Neuronal stem cell (in vitro differentiated cells): ENCODE measurements around the gene CNOT11.
"Not testable (repeated sequence)": the region's sequence is repeated elsewhere in the genome, so short reads cannot be mapped to it uniquely, and the experiment has no call there.

Experiments
- DNase-seq: peaks from one replicate; pipeline ENCODE4 v3.0.0-alpha.2; 2013; ENCODE audit warnings: low spot score
- H2AFZ ChIP-seq: one replicate; pipeline ENCODE4 v1.6.1; 2013; ENCODE audit warnings: mild to moderate bottlenecking, low read length, inconsistent platforms
- H2AK5ac ChIP-seq: 2 replicates; pipeline ENCODE4 v1.6.1; 2013; ENCODE audit warnings: low read depth, mild to moderate bottlenecking, inconsistent platforms, low read length, moderate library complexity, mixed read lengths
- H2BK120ac ChIP-seq: 2 replicates; pipeline ENCODE4 v1.6.1; 2013; ENCODE audit warnings: low read depth, mild to moderate bottlenecking, inconsistent platforms, low read length, moderate library complexity, mixed read lengths
- H2BK12ac ChIP-seq: one replicate; pipeline ENCODE4 v1.6.1; 2013; ENCODE audit warnings: low read length, inconsistent platforms
- H2BK15ac ChIP-seq: 2 replicates; pipeline ENCODE4 v1.6.1; 2013; ENCODE audit warnings: mild to moderate bottlenecking, low read length, inconsistent platforms, mixed read lengths
- H2BK5ac ChIP-seq: one replicate; pipeline ENCODE4 v1.6.1; 2013; ENCODE audit warnings: inconsistent platforms, mild to moderate bottlenecking, low read length, moderate library complexity
- H3K14ac ChIP-seq: one replicate; pipeline ENCODE4 v1.6.1; 2013; ENCODE audit warnings: low read length, inconsistent platforms
- H3K18ac ChIP-seq: 2 replicates; pipeline ENCODE4 v1.6.1; 2013; ENCODE audit warnings: low read length, inconsistent platforms
- H3K23ac ChIP-seq: 2 replicates; pipeline ENCODE4 v1.6.1; 2013; ENCODE audit warnings: low read depth, mild to moderate bottlenecking, mixed read lengths, low read length, inconsistent platforms; ENCODE audit not compliant: poor library complexity
- H3K27ac ChIP-seq: replicated peaks from 3 replicates; pipeline ENCODE4 v1.5.1; 2013; ENCODE audit warnings: low read length, inconsistent platforms
- H3K27me3 ChIP-seq, 3 experiments: 2 replicates each; pipeline ENCODE4 v1.6.1; 2013; ENCODE audit warnings: low read length in 3 of 3, mild to moderate bottlenecking in 2 of 3, inconsistent platforms in 1 of 3, low read depth in 1 of 3, mixed read lengths in 1 of 3, moderate library complexity in 1 of 3; ENCODE audit not compliant: control insufficient read depth in 3 of 3, insufficient read depth in 3 of 3
- H3K36me3 ChIP-seq, 2 donors: replicated peaks in 1 of 2; 2 replicates each; pipeline ENCODE4 v1.6.1; 2013; ENCODE audit warnings: low read length in 2 of 2; ENCODE audit not compliant: control insufficient read depth in 2 of 2, insufficient read depth in 2 of 2
- H3K4ac ChIP-seq: 2 replicates; pipeline ENCODE4 v1.6.1; 2013; ENCODE audit warnings: inconsistent platforms, mild to moderate bottlenecking, low read length, moderate library complexity
- H3K4me1 ChIP-seq, 2 donors: 1 replicate in 1 of 2; 2 replicates in 1 of 2; pipeline ENCODE4 v1.6.1; 2013; ENCODE audit warnings: low read length in 2 of 2, low read depth in 1 of 2; ENCODE audit not compliant: control insufficient read depth in 2 of 2, insufficient read depth in 1 of 2
- H3K4me2 ChIP-seq: one replicate; pipeline ENCODE4 v1.6.1; 2013; ENCODE audit warnings: mild to moderate bottlenecking, low read length, inconsistent platforms; ENCODE audit not compliant: insufficient read depth, poor library complexity, severe bottlenecking
- H3K4me3 ChIP-seq, 2 donors: 2 replicates each; pipeline ENCODE4 v1.5.1; 2013; ENCODE audit warnings: low read length in 2 of 2, mild to moderate bottlenecking in 2 of 2, inconsistent platforms in 1 of 2, moderate library complexity in 1 of 2
- H3K79me1 ChIP-seq: one replicate; pipeline ENCODE4 v1.6.1; 2013; ENCODE audit warnings: low read depth, mild to moderate bottlenecking, inconsistent platforms, low read length, moderate library complexity
- H3K9ac ChIP-seq: one replicate; pipeline ENCODE4 v1.6.1; 2013; ENCODE audit warnings: mild to moderate bottlenecking, low read depth, low read length, inconsistent platforms; ENCODE audit not compliant: poor library complexity
- H3K9me3 ChIP-seq, 2 donors: replicated peaks in 1 of 2; 2 replicates each; pipeline versions ENCODE3 to v1.6.1; 2013; ENCODE audit warnings: low read length in 2 of 2, mild to moderate bottlenecking in 2 of 2, inconsistent platforms in 1 of 2, low read depth in 1 of 2, mixed read lengths in 1 of 2, moderate library complexity in 1 of 2; ENCODE audit not compliant: control insufficient read depth in 2 of 2, insufficient read depth in 1 of 2
- H4K8ac ChIP-seq: one replicate; pipeline ENCODE4 v1.6.1; 2013; ENCODE audit warnings: low read depth, mild to moderate bottlenecking, inconsistent platforms, low read length, moderate library complexity
- H4K91ac ChIP-seq: one replicate; pipeline ENCODE4 v1.6.1; 2013; ENCODE audit warnings: low read length, low read depth, mild to moderate bottlenecking, inconsistent platforms; ENCODE audit not compliant: poor library complexity
- WGBS, 2 donors: extraction: QIAGEN DNeasy Blood & Tissue Kit; methylation state at CpG; one replicate each; pipeline ENCODE4 v1.1.7; 2013; ENCODE audit warnings: missing lambda C conversion rate in 2 of 2, mixed read lengths in 1 of 2; ENCODE audit not compliant: insufficient read length in 2 of 2, insufficient replicate concordance in 1 of 2; ENCODE audit errors: extremely low coverage in 2 of 2; 5-methylcytosine and 5-hydroxymethylcytosine counted together

CNOT11 gene

DNA sequence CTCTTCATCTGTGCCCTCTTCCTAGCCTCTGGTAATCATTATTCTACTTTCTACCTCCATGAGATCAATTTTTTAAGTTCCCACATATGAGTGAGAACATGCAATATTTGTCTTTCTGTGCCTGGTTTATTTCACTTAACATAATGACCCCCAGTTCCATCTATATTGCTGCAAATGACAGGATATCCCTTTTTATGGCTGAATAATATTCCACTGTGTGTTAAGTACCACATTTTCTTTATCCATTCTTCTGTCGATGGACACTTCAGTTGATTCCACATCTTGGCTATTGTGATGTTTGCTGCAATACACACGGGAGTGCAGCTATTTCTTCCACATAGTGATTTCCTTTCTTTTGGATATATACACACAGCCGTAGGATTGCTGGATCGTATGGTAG lies 43.9 kb upstream of the CNOT11 start:
- no peak overlapping the region for H3K4me3 ChIP-seq
- no peak overlapping the region for H4K91ac ChIP-seq
- H2BK15ac ChIP-seq = no peak overlapping the region
- H3K9me3 ChIP-seq = peaks cover 0 to 2% of the 10 kb centered on the region in 2 donors
- no peak overlapping the region for H2BK12ac ChIP-seq
- no peaks in the 10 kb centered on the region for H3K27me3 ChIP-seq
- H3K14ac ChIP-seq = no peak overlapping the region
- H2AK5ac ChIP-seq = no peak overlapping the region
- no peak overlapping the region for H3K23ac ChIP-seq
- no peak overlapping the region for H3K4ac ChIP-seq
- no peaks in the 10 kb centered on the region for H3K36me3 ChIP-seq
- no peak overlapping the region for H2BK5ac ChIP-seq
- no peak overlapping the region for H4K8ac ChIP-seq
- no peaks in the 10 kb centered on the region for H3K79me1 ChIP-seq
- no peak overlapping the region for H3K27ac ChIP-seq
- no CpG with 5 or more reads among the region's 4 CpGs for WGBS, 2 donors
- no peak overlapping the region for H3K4me2 ChIP-seq
- no peak for DNase-seq
- H2AFZ ChIP-seq = no peak overlapping the region
- H3K4me1 ChIP-seq = no peaks in the 10 kb centered on the region
- no peak overlapping the region for H3K9ac ChIP-seq
- H3K18ac ChIP-seq = no peak overlapping the region
- H2BK120ac ChIP-seq = no peak overlapping the region

- no peaks in the 10 kb centered on the region for H3K27me3 ChIP-seq
- H3K4me1 ChIP-seq = no peaks in the 10 kb centered on the region
- DNase-seq = no peak
Observed at GRCh38 chr2:101219246-101219645, 33.4 kb upstream of the CNOT11 start.

DNA sequence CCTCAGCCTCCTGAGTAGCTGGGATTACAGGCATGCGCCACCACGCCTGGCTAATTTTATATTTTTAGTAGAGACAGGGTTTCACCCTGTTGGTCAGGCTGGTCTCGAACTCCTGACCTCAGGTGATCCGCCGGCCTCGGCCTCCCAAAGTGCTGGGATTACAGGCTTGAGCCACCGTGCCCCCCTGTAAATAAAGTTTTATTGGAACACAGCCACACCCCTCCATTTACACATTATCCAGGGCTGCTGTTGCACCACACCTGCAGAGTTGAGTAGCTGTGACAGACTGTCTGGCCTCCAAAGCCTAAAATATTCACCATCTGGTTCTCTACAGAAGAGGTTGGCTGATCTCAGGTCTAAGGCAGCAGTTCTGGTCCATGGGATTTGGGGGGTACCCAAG lies 32.6 kb upstream of the CNOT11 start:
- not testable (repeated sequence) for H3K23ac ChIP-seq, H3K9ac ChIP-seq, H3K9me3 ChIP-seq, H3K36me3 ChIP-seq, H3K4ac ChIP-seq, H2BK12ac ChIP-seq, H2BK120ac ChIP-seq, H3K18ac ChIP-seq, H3K27ac ChIP-seq, H4K8ac ChIP-seq, DNase-seq, H2BK5ac ChIP-seq, H3K4me3 ChIP-seq, H2AFZ ChIP-seq, H3K79me1 ChIP-seq, H3K4me2 ChIP-seq, H4K91ac ChIP-seq, H3K4me1 ChIP-seq, H3K14ac ChIP-seq, H2AK5ac ChIP-seq, H3K27me3 ChIP-seq, H2BK15ac ChIP-seq
- WGBS, 2 donors = no CpG with 5 or more reads among the region's 7 CpGs

More at GRCh38 chr2:101219246-101219645, 33.4 kb upstream of the CNOT11 start:
- WGBS, 2 donors = no CpG with 5 or more reads among the region's 7 CpGs
- Histone ChIP-seq H3K79me1 (no peaks in the 10 kb centered on the region), H2AK5ac (no peak overlapping the region), H3K9me3 (no peaks in the 10 kb centered on the region), H2BK120ac (no peak overlapping the region), H2BK12ac (no peak overlapping the region), H3K36me3 (no peaks in the 10 kb centered on the region), H2AFZ (no peak overlapping the region), H4K8ac (no peak overlapping the region), H3K4me3 (no peak overlapping the region), H4K91ac (no peak overlapping the region), H2BK5ac (no peak overlapping the region), H3K27ac (no peak overlapping the region), H3K9ac (no peak overlapping the region), H2BK15ac (no peak overlapping the region), H3K4ac (no peak overlapping the region), H3K4me2 (no peak overlapping the region), H3K23ac (no peak overlapping the region), H3K18ac (no peak overlapping the region), H3K14ac (no peak overlapping the region)

GRCh38 chr2:101223814-101224231 lies 28.9 kb upstream of the CNOT11 start:
- no peak overlapping the region for H4K8ac ChIP-seq
- H2AFZ ChIP-seq = no peak overlapping the region
- no peak overlapping the region for H3K4me2 ChIP-seq
- H3K9me3 ChIP-seq = no peaks in the 10 kb centered on the region
- H3K9ac ChIP-seq = no peak overlapping the region
- H3K27ac ChIP-seq = no peak overlapping the region
- H3K79me1 ChIP-seq = no peaks in the 10 kb centered on the region
- no peak overlapping the region for H3K23ac ChIP-seq
- H3K4ac ChIP-seq = no peak overlapping the region
- WGBS, 2 donors = no CpG with 5 or more reads among the region's 7 CpGs
- no peak for DNase-seq
- no peak overlapping the region for H4K91ac ChIP-seq
- no peak overlapping the region for H2AK5ac ChIP-seq
- no peak overlapping the region for H3K18ac ChIP-seq
- no peak overlapping the region for H2BK15ac ChIP-seq
- H3K4me3 ChIP-seq = no peak overlapping the region
- H3K27me3 ChIP-seq = no peaks in the 10 kb centered on the region
- no peak overlapping the region for H3K14ac ChIP-seq
- H2BK120ac ChIP-seq = no peak overlapping the region
- H2BK5ac ChIP-seq = no peak overlapping the region
- no peak overlapping the region for H2BK12ac ChIP-seq
- no peaks in the 10 kb centered on the region for H3K36me3 ChIP-seq
- H3K4me1 ChIP-seq = no peaks in the 10 kb centered on the region
